Mesendoderm (in vitro differentiated cells): ENCODE results near the gene PNKD.

ENCODE experiments used
- DNase-seq: peaks from one replicate; pipeline ENCODE4 v3.0.0; 2013
- H2AK5ac ChIP-seq: 2 replicates; pipeline ENCODE4 v1.6.1; 2013; ENCODE audit warnings: low read length, inconsistent platforms
- H2BK120ac ChIP-seq: 2 replicates; pipeline ENCODE4 v1.6.1; 2013; ENCODE audit warnings: low read depth, mild to moderate bottlenecking, low read length, moderate library complexity, mixed read lengths
- H2BK15ac ChIP-seq: replicated peaks from 2 replicates; pipeline ENCODE4 v1.6.1; 2013; ENCODE audit warnings: low read depth, mild to moderate bottlenecking, moderate library complexity
- H2BK5ac ChIP-seq: 2 replicates; pipeline ENCODE4 v1.6.1; 2013; ENCODE audit warnings: low read length, inconsistent platforms
- H3K18ac ChIP-seq: 2 replicates; pipeline ENCODE4 v1.6.1; 2013; ENCODE audit warnings: mild to moderate bottlenecking, low read length, mixed read lengths
- H3K23ac ChIP-seq: one replicate; pipeline ENCODE4 v1.6.1; 2013; ENCODE audit warnings: low read length
- H3K27ac ChIP-seq: 2 replicates; pipeline ENCODE4 v1.5.1; 2013; ENCODE audit warnings: low read depth, mild to moderate bottlenecking, inconsistent platforms, low read length, moderate library complexity
- H3K27me3 ChIP-seq: 2 replicates; pipeline ENCODE4 v1.6.1; 2013; ENCODE audit warnings: low read length, control low read depth, mild to moderate bottlenecking, inconsistent platforms; ENCODE audit not compliant: insufficient read depth, poor library complexity
- H3K36me3 ChIP-seq: 2 replicates; pipeline ENCODE4 v1.6.1; 2013; ENCODE audit warnings: low read length, inconsistent platforms; ENCODE audit not compliant: control insufficient read depth, insufficient read depth
- H3K4ac ChIP-seq: one replicate; pipeline ENCODE4 v1.6.1; 2013; ENCODE audit warnings: low read depth, mild to moderate bottlenecking, low read length, moderate library complexity
- H3K4me1 ChIP-seq: 2 replicates; pipeline ENCODE4 v1.6.1; 2013; ENCODE audit warnings: low read depth, low read length, inconsistent platforms; ENCODE audit not compliant: control insufficient read depth
- H3K4me2 ChIP-seq: 2 replicates; pipeline ENCODE4 v1.6.1; 2013; ENCODE audit warnings: low read length
- H3K4me3 ChIP-seq: 2 replicates; pipeline ENCODE4 v1.5.1; 2013; ENCODE audit warnings: mild to moderate bottlenecking, low read length
- H3K56ac ChIP-seq: one replicate; pipeline ENCODE4 v1.6.1; 2013; ENCODE audit warnings: low read length
- H3K79me1 ChIP-seq: 2 replicates; pipeline ENCODE4 v1.6.1; 2013; ENCODE audit warnings: low read length, inconsistent platforms
- H3K79me2 ChIP-seq: 2 replicates; pipeline ENCODE4 v1.6.1; 2013; ENCODE audit warnings: mild to moderate bottlenecking, low read length; ENCODE audit not compliant: control insufficient read depth, insufficient read depth
- H3K9ac ChIP-seq: 2 replicates; pipeline ENCODE4 v1.6.1; 2013; ENCODE audit warnings: low read length, inconsistent platforms
- H4K5ac ChIP-seq: one replicate; pipeline ENCODE4 v1.6.1; 2013; ENCODE audit warnings: low read length
- H4K8ac ChIP-seq: one replicate; pipeline ENCODE4 v1.6.1; 2013; ENCODE audit warnings: low read depth, mild to moderate bottlenecking, control low read depth, low read length, moderate library complexity
- WGBS: extraction: QIAGEN DNeasy Blood & Tissue Kit; methylation state at CpG from one replicate; pipeline ENCODE4 v1.1.7; 2013; ENCODE audit warnings: low lambda C conversion rate, missing lambda C conversion rate; ENCODE audit not compliant: insufficient coverage; ENCODE audit errors: extremely low coverage; 5-methylcytosine and 5-hydroxymethylcytosine counted together

The PNKD gene

GRCh38 chr2:218317835-218318234, 47.5 kb downstream of the PNKD start:
- no CpG with 5 or more reads among the region's 4 CpGs for WGBS
- Histone ChIP-seq H3K27me3 (no peaks in the 10 kb centered on the region), H4K8ac (no peak overlapping the region), H2BK5ac (no peak overlapping the region), H3K4me1 (peaks cover 4% of the 10 kb centered on the region), H3K23ac (no peak overlapping the region), H3K56ac (no peak overlapping the region), H3K36me3 (no peaks in the 10 kb centered on the region), H2BK120ac (no peak overlapping the region), H3K79me2 (no peaks in the 10 kb centered on the region), H2BK15ac (no peak overlapping the region), H2AK5ac (no peak overlapping the region), H3K18ac (no peak overlapping the region), H3K9ac (no peak overlapping the region), H3K27ac (no peak overlapping the region), H3K4me2 (no peak overlapping the region), H3K79me1 (no peaks in the 10 kb centered on the region), H4K5ac (no peak overlapping the region), H3K4ac (no peak overlapping the region), H3K4me3 (no peak overlapping the region)
- no peak for DNase-seq

DNA sequence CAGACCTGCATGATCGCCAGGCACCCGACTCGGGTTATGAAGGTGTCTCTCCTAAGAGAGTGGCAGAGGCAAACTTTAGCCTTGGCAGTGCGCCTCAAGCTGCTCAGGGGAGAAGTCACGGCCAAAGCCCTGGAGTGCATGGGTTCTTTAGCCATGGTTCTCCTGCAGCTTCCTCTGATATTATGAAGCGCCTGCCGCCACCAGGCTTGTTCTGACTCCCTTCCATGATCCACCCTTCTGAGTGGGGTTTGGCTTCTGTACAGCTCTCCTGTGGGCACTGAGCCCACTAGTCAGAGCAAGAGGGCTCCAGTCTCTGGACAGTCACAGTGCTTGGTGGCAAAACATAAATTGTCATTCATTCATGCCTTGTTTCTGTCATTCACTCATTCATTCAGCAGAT, 47.9 kb downstream of the PNKD start:
- Histone ChIP-seq H3K79me2 (no peaks in the 10 kb centered on the region), H3K56ac (no peak overlapping the region), H3K4ac (no peak overlapping the region), H3K23ac (no peak overlapping the region), H3K4me1 (peaks cover 4% of the 10 kb centered on the region), H3K18ac (no peak overlapping the region), H2BK15ac (no peak overlapping the region), H3K36me3 (no peaks in the 10 kb centered on the region), H3K4me2 (no peak overlapping the region), H2BK5ac (no peak overlapping the region), H4K5ac (no peak overlapping the region), H3K4me3 (no peak overlapping the region), H3K79me1 (no peaks in the 10 kb centered on the region), H2BK120ac (no peak overlapping the region), H3K9ac (no peak overlapping the region), H3K27ac (no peak overlapping the region), H4K8ac (no peak overlapping the region), H2AK5ac (no peak overlapping the region), H3K27me3 (no peaks in the 10 kb centered on the region)
- no CpG with 5 or more reads among the region's 7 CpGs for WGBS
- DNase-seq = no peak

GRCh38 chr2:218319813-218320365, 49.6 kb downstream of the PNKD start:
- no peak overlapping the region for H3K4me3 ChIP-seq
- no peak overlapping the region for H3K27ac ChIP-seq
- no peak overlapping the region for H4K5ac ChIP-seq
- H3K4me2 ChIP-seq = no peak overlapping the region
- WGBS = no CpG with 5 or more reads among the region's 6 CpGs
- H3K23ac ChIP-seq = no peak overlapping the region
- no peak overlapping the region for H2BK15ac ChIP-seq
- DNase-seq = no peak
- no peaks in the 10 kb centered on the region for H3K79me1 ChIP-seq
- no peak overlapping the region for H3K9ac ChIP-seq
- no peak overlapping the region for H2BK5ac ChIP-seq
- no peaks in the 10 kb centered on the region for H3K79me2 ChIP-seq
- H3K56ac ChIP-seq = no peak overlapping the region
- no peaks in the 10 kb centered on the region for H3K27me3 ChIP-seq
- H2AK5ac ChIP-seq = no peak overlapping the region
- no peak overlapping the region for H2BK120ac ChIP-seq
- no peaks in the 10 kb centered on the region for H3K36me3 ChIP-seq
- no peak overlapping the region for H3K18ac ChIP-seq
- no peak overlapping the region for H4K8ac ChIP-seq
- peaks cover 11% of the 10 kb centered on the region for H3K4me1 ChIP-seq
- H3K4ac ChIP-seq = no peak overlapping the region

DNA sequence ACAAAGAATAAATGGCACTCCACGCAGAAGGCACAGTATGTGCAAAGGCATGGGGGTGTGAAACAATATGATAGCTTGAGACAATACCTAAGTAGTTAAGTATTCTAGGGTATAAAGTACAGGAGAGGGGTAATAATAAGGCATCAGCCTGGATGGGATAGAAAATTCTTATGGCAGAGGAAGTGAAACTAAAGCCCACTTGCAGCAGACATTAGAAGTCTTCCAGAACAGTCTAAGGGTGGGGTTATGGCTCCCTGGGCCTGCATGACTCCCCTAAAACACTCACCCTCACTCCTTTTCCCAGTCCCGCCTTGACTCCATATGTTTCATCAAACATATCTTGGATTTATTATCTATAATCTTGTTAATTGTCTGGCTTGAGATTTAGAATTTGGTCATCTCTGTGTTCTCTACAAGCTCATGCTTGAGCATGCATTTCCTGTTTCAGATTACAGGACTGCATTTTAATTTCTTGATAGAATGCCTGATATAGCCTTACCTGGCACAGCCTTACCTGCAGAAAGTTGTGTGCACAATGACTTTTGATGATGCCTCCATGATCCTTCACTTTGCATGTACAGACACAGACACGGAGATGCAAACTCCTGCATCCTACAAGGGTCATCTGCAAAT, 50.5 kb downstream of the PNKD start:
- Histone ChIP-seq H3K4me1 (peaks cover 11% of the 10 kb centered on the region), H3K56ac (no peak overlapping the region), H3K27ac (no peak overlapping the region), H3K79me1 (no peaks in the 10 kb centered on the region), H3K18ac (no peak overlapping the region), H2BK5ac (no peak overlapping the region), H3K4me3 (no peak overlapping the region), H3K9ac (no peak overlapping the region), H2AK5ac (no peak overlapping the region), H3K79me2 (no peaks in the 10 kb centered on the region), H2BK15ac (no peak overlapping the region), H4K5ac (no peak overlapping the region), H3K4ac (no peak overlapping the region), H3K23ac (no peak overlapping the region), H3K27me3 (no peaks in the 10 kb centered on the region), H3K36me3 (no peaks in the 10 kb centered on the region), H2BK120ac (no peak overlapping the region), H3K4me2 (no peak overlapping the region), H4K8ac (no peak overlapping the region)
- WGBS = no CpG with 5 or more reads among the region's 3 CpGs
- no peak for DNase-seq

- DNase-seq = peak; percentile 92
- Histone ChIP-seq H3K4me3 (peak overlapping the region; percentile 69), H2BK15ac (no peak overlapping the region), H2AK5ac (no peak overlapping the region), H4K8ac (no peak overlapping the region), H2BK120ac (no peak overlapping the region), H3K79me1 (no peaks in the 10 kb centered on the region), H3K4ac (no peak overlapping the region), H2BK5ac (no peak overlapping the region), H3K79me2 (no peaks in the 10 kb centered on the region), H4K5ac (no peak overlapping the region), H3K36me3 (no peaks in the 10 kb centered on the region), H3K56ac (peak overlapping the region; percentile 95), H3K23ac (no peak overlapping the region), H3K18ac (peak overlapping the region; percentile 57), H3K9ac (peak overlapping the region; percentile 75), H3K4me1 (peaks cover 11% of the 10 kb centered on the region), H3K4me2 (peak overlapping the region; percentile 73), H3K27ac (peak overlapping the region; percentile 68), H3K27me3 (no peaks in the 10 kb centered on the region)
- WGBS = no CpG with 5 or more reads among the region's 69 CpGs
These were observed 52.6 kb downstream of the PNKD start for GRCh38 chr2:218322768-218323525.
